ENCODE measurements around the gene GPR132. TPM values are rescaled to one million over a fixed set of nuclear protein-coding genes. Genes with fewer than 3 reads are reported as not detected.
"Not testable (repeated sequence)": the region's sequence is repeated elsewhere in the genome, so short reads cannot be mapped to it uniquely, and the experiment has no call there.

The GPR132 gene
- total and polyA plus RNA-seq, 2 donors (not counting 3 experiments of a cell fraction or from before 2014, with no cell fraction given), result not detected

- no TSS peak for BruUV-seq (replicated peaks)
- Histone ChIP-seq H3K9ac (replicated peaks; ENCODE audit: extremely low read depth, insufficient read depth, low read length) (no peak overlapping the region), H3K27me3 (ENCODE audit: control insufficient read depth in 2 of 2, insufficient read depth in 2 of 2, low read length in 2 of 2) (no peaks in the 10 kb centered on the region), H4K20me1 (replicated peaks; ENCODE audit: control insufficient read depth, extremely low read depth, insufficient read depth, low read length) (no peaks in the 10 kb centered on the region), H2AFZ (ENCODE audit: low read depth, low read length) (no peak overlapping the region), H3K9me3 (replicated peaks; ENCODE audit: control insufficient read depth, insufficient read depth, low read length) (no peaks in the 10 kb centered on the region), H3K79me2 (ENCODE audit: control insufficient read depth, insufficient read depth, low read length) (no peaks in the 10 kb centered on the region), H3K4me1 (ENCODE audit: control insufficient read depth, extremely low read depth, insufficient read depth, low read length) (peaks cover 20% of the 10 kb centered on the region), H3K4me3 (replicated peaks in 1 of 3; ENCODE audit: insufficient read depth in 1 of 3, low read depth in 1 of 3, low read length in 3 of 3) (no peak overlapping the region), H3K9me1 (replicated peaks; ENCODE audit: control insufficient read depth, extremely low read depth, insufficient read depth, low read length) (no peaks in the 10 kb centered on the region), H3K4me2 (ENCODE audit: insufficient read depth, low read length) (no peak overlapping the region), H3K27ac (ENCODE audit: insufficient read depth, low read depth, low read length) (no peak overlapping the region), H3K36me3 (ENCODE audit: control insufficient read depth in 2 of 2, extremely low read depth in 1 of 2, insufficient read depth in 2 of 2, low read length in 2 of 2) (no peaks in the 10 kb centered on the region)
- DNase-seq (ENCODE audit: low read depth, low spot score), result no peak
- no peak for TF ChIP-seq EZH2 (IDR thresholded peaks at IDR 0.05; ENCODE audit: borderline replicate concordance, low read depth, low read length, severe bottlenecking)
- TF ChIP-seq MYC (IDR thresholded peaks at IDR 0.05; ENCODE audit: low read depth, low read length), result no peak
- TF ChIP-seq FOS (IDR thresholded peaks at IDR 0.05; ENCODE audit: borderline replicate concordance, insufficient read depth, low read length), result no peak
- TF ChIP-seq POLR2A (IDR thresholded peaks at IDR 0.05; ENCODE audit: low read depth, low read length), result no peak
- no peak for TF ChIP-seq GATA2 (IDR thresholded peaks at IDR 0.05; ENCODE audit: insufficient read depth, insufficient read length, low read depth, low read length)
- no peak for TF ChIP-seq JUN (IDR thresholded peaks at IDR 0.05; ENCODE audit: borderline replicate concordance, insufficient read depth, insufficient read length, low read depth)
- TF ChIP-seq POLR2AphosphoS5 (IDR thresholded peaks at IDR 0.05; ENCODE audit: insufficient read depth, low read depth, low read length), result no peak
- TF ChIP-seq MAX (IDR thresholded peaks at IDR 0.05; ENCODE audit: insufficient read depth, insufficient read length), result no peak
- no peak for TF ChIP-seq CTCF (IDR thresholded peaks at IDR 0.05; ENCODE audit: extremely low read depth in 1 of 2, insufficient read depth in 1 of 2, low read depth in 1 of 2, low read length in 2 of 2)
- ChIA-PET POLR2A (no interaction called here), CTCF (interaction anchor here (1.3 kb wide), 1 partner anchor 26 kb away, joined by 4 read pairs; no protein-coding TSS in a partner anchor)
- no peak for FAIRE-seq
- dilution Hi-C loops (cut with MboI; ENCODE audit: extremely low pct_ligation_motif_present, low sequenced_read_pairs) (no loop called here), intact Hi-C loops (cut with micrococcal nuclease) (no loop called here)
These were observed 1.2 kb downstream of the GPR132 start for GRCh38 chr14:105064001-105064400.

GRCh38 chr14:105063506-105063905, 1.7 kb downstream of the GPR132 start:
- H3K9me1 ChIP-seq (replicated peaks; ENCODE audit: control insufficient read depth, extremely low read depth, insufficient read depth, low read length); intact Hi-C loops (cut with micrococcal nuclease); dilution Hi-C loops (cut with MboI; ENCODE audit: extremely low pct_ligation_motif_present, low sequenced_read_pairs); H3K27me3 ChIP-seq (ENCODE audit: control insufficient read depth in 2 of 2, insufficient read depth in 2 of 2, low read length in 2 of 2); POLR2A ChIA-PET; H3K9ac ChIP-seq (replicated peaks; ENCODE audit: extremely low read depth, insufficient read depth, low read length); H3K4me2 ChIP-seq (ENCODE audit: insufficient read depth, low read length); H3K79me2 ChIP-seq (ENCODE audit: control insufficient read depth, insufficient read depth, low read length); H3K9me3 ChIP-seq (replicated peaks; ENCODE audit: control insufficient read depth, insufficient read depth, low read length); H2AFZ ChIP-seq (ENCODE audit: low read depth, low read length); H3K4me3 ChIP-seq (replicated peaks in 1 of 3; ENCODE audit: insufficient read depth in 1 of 3, low read depth in 1 of 3, low read length in 3 of 3); FAIRE-seq; DNase-seq (ENCODE audit: low read depth, low spot score); H4K20me1 ChIP-seq (replicated peaks; ENCODE audit: control insufficient read depth, extremely low read depth, insufficient read depth, low read length); BruUV-seq (replicated peaks); H3K27ac ChIP-seq (ENCODE audit: insufficient read depth, low read depth, low read length); H3K36me3 ChIP-seq (ENCODE audit: control insufficient read depth in 2 of 2, extremely low read depth in 1 of 2, insufficient read depth in 2 of 2, low read length in 2 of 2): not testable (repeated sequence)
- CTCF ChIA-PET, result interaction anchor here (0.7 to 1.3 kb wide), 2 partner anchors 14 to 26 kb away, joined by 3 to 4 read pairs; no protein-coding TSS in a partner anchor
- H3K4me1 ChIP-seq (ENCODE audit: control insufficient read depth, extremely low read depth, insufficient read depth, low read length), result peaks cover 20% of the 10 kb centered on the region
